ENCODE results near the gene MRPL36. TPM values are rescaled to one million over a fixed set of nuclear protein-coding genes. Genes with fewer than 3 reads are reported as not detected.
"Not testable (repeated sequence)": the region's sequence is repeated elsewhere in the genome, so short reads cannot be mapped to it uniquely, and the experiment has no call there.

The MRPL36 gene
- total RNA-seq, 1 donor from 2014 or later = 60.1 TPM

GRCh38 chr5:1815881-1816292 is 16.2 kb upstream of the MRPL36 start:
- no peak for DNase-seq (ENCODE audit: low read depth, low spot score)

- DNase-seq (ENCODE audit: low read depth, low spot score) = no peak
These were observed 15.6 kb upstream of the MRPL36 start for GRCh38 chr5:1815071-1815786.

GRCh38 chr5:1814183-1815020 is 14.8 kb upstream of the MRPL36 start:
- DNase-seq (ENCODE audit: low read depth, low spot score) = no peak

- no peak for DNase-seq (ENCODE audit: low read depth, low spot score)
These were observed 11.0 kb upstream of the MRPL36 start for GRCh38 chr5:1810581-1811101.

GRCh38 chr5:1809416-1810035 is 9.9 kb upstream of the MRPL36 start:
- DNase-seq (ENCODE audit: low read depth, low spot score) = no peak

- no peak for DNase-seq (ENCODE audit: low read depth, low spot score)
These were observed 8.8 kb upstream of the MRPL36 start for GRCh38 chr5:1808439-1808838.

- DNase-seq (ENCODE audit: low read depth, low spot score) = no peak
These were observed 8.0 kb upstream of the MRPL36 start for GRCh38 chr5:1807451-1808185.

GRCh38 chr5:1806974-1807373 is 7.3 kb upstream of the MRPL36 start:
- no peak for DNase-seq (ENCODE audit: low read depth, low spot score)

- DNase-seq (ENCODE audit: low read depth, low spot score) = no peak
These were observed 6.6 kb upstream of the MRPL36 start for GRCh38 chr5:1806199-1806598.

- DNase-seq (ENCODE audit: low read depth, low spot score) = no peak
These were observed 6.1 kb upstream of the MRPL36 start for GRCh38 chr5:1805736-1806135.

- DNase-seq (ENCODE audit: low read depth, low spot score) = no peak
These were observed 5.7 kb upstream of the MRPL36 start for GRCh38 chr5:1805326-1805725.

GRCh38 chr5:1804001-1804690 is 4.5 kb upstream of the MRPL36 start:
- no peak for DNase-seq (ENCODE audit: low read depth, low spot score)

GRCh38 chr5:1803192-1803591 is 3.6 kb upstream of the MRPL36 start:
- no peak for DNase-seq (ENCODE audit: low read depth, low spot score)

GRCh38 chr5:1801967-1802295 is 2.3 kb upstream of the MRPL36 start:
- no peak for DNase-seq (ENCODE audit: low read depth, low spot score)

GRCh38 chr5:1801222-1801966 is 1.8 kb upstream of the MRPL36 start, which contains the start of gene NDUFS6:
Gene NDUFS6, plus strand, starts transcription at chr5:1801407. Its CDS starts 11 bp downstream, at chr5:1801418.
- DNase-seq (ENCODE audit: low read depth, low spot score) = no peak

- no peak for DNase-seq (ENCODE audit: low read depth, low spot score)
These were observed 1.0 kb upstream of the MRPL36 start for GRCh38 chr5:1800472-1801221.

GRCh38 chr5:1799110-1799601 is 481 bp downstream of the MRPL36 start:
- DNase-seq (ENCODE audit: low read depth, low spot score) = no peak

- not testable (repeated sequence) for DNase-seq (ENCODE audit: low read depth, low spot score)
These were observed 1.0 kb downstream of the MRPL36 start for GRCh38 chr5:1798589-1798988.

GRCh38 chr5:1797855-1798254 is 1.8 kb downstream of the MRPL36 start:
- DNase-seq (ENCODE audit: low read depth, low spot score) = no peak

Data from pulmonary artery endothelial cell (primary cell).